ENCODE data around the gene ST6GAL1.

ST6GAL1 gene

GRCh38 chr3:187064210-187065115 is 134.1 kb downstream of the ST6GAL1 start:
- Histone ChIP-seq H4K20me1 (ENCODE audit: insufficient read depth, low read length) (no peaks in the 10 kb centered on the region), H3K4me1 (ENCODE audit: insufficient read depth, low read length) (no peaks in the 10 kb centered on the region), H3K27me3 (ENCODE audit: insufficient read depth, low read length, poor library complexity) (no peaks in the 10 kb centered on the region), H2AFZ (ENCODE audit: low read depth, low read length) (no peak overlapping the region), H3K79me2 (ENCODE audit: insufficient read depth, low read length) (no peaks in the 10 kb centered on the region), H3K4me3 (ENCODE audit: low read depth in 1 of 2, low read length in 2 of 2) (no peak overlapping the region), H3K27ac (ENCODE audit: low read length) (no peak overlapping the region), H3K4me2 (ENCODE audit: insufficient read depth, low read length) (no peak overlapping the region), H3K9ac (ENCODE audit: low read depth, low read length) (no peak overlapping the region), H3K36me3 (ENCODE audit: insufficient read depth, low read length) (no peaks in the 10 kb centered on the region), H3K9me3 (ENCODE audit: insufficient read depth, low read length, severe bottlenecking) (no peaks in the 10 kb centered on the region)
- TF ChIP-seq CTCF (IDR thresholded peaks at IDR 0.05; ENCODE audit: borderline replicate concordance, extremely low read depth, low read length, poor library complexity, severe bottlenecking) = no peak
- ATAC-seq (ENCODE audit: insufficient read depth, low read depth) (no peak), DNase-seq (no peak)

- Histone ChIP-seq H3K27ac (ENCODE audit: low read length) (no peak overlapping the region), H3K9me3 (ENCODE audit: insufficient read depth, low read length, severe bottlenecking) (no peaks in the 10 kb centered on the region), H3K79me2 (ENCODE audit: insufficient read depth, low read length) (no peaks in the 10 kb centered on the region), H3K9ac (ENCODE audit: low read depth, low read length) (no peak overlapping the region), H4K20me1 (ENCODE audit: insufficient read depth, low read length) (no peaks in the 10 kb centered on the region), H3K36me3 (ENCODE audit: insufficient read depth, low read length) (no peaks in the 10 kb centered on the region), H3K4me3 (ENCODE audit: low read depth in 1 of 2, low read length in 2 of 2) (no peak overlapping the region), H3K4me2 (ENCODE audit: insufficient read depth, low read length) (no peak overlapping the region), H3K4me1 (ENCODE audit: insufficient read depth, low read length) (no peaks in the 10 kb centered on the region), H2AFZ (ENCODE audit: low read depth, low read length) (no peak overlapping the region), H3K27me3 (ENCODE audit: insufficient read depth, low read length, poor library complexity) (no peaks in the 10 kb centered on the region)
- ATAC-seq (ENCODE audit: insufficient read depth, low read depth) = 0 out of 3 replicates have a peak, but pooled peaks have one; percentile 44
- TF ChIP-seq EZH2 (IDR thresholded peaks at IDR 0.05; ENCODE audit: borderline replicate concordance, low read depth, low read length, severe bottlenecking) (no peak), CTCF (IDR thresholded peaks at IDR 0.05; ENCODE audit: borderline replicate concordance, extremely low read depth, low read length, poor library complexity, severe bottlenecking) (peak; percentile 15)
- DNase-seq = no peak
These were observed 136.1 kb downstream of the ST6GAL1 start for GRCh38 chr3:187066228-187066995.

GRCh38 chr3:187068787-187069186 is 138.5 kb downstream of the ST6GAL1 start:
- ATAC-seq (ENCODE audit: insufficient read depth, low read depth) (no peak), DNase-seq (no peak)
- H3K9ac ChIP-seq (ENCODE audit: low read depth, low read length) = no peak overlapping the region
- no peak overlapping the region for H3K27ac ChIP-seq (ENCODE audit: low read length)
- H3K36me3 ChIP-seq (ENCODE audit: insufficient read depth, low read length) = no peaks in the 10 kb centered on the region
- TF ChIP-seq CTCF (IDR thresholded peaks at IDR 0.05; ENCODE audit: borderline replicate concordance, extremely low read depth, low read length, poor library complexity, severe bottlenecking) = no peak
- no peak for TF ChIP-seq EZH2 (IDR thresholded peaks at IDR 0.05; ENCODE audit: borderline replicate concordance, low read depth, low read length, severe bottlenecking)
- no peak overlapping the region for H3K4me3 ChIP-seq (ENCODE audit: low read depth in 1 of 2, low read length in 2 of 2)
- no peaks in the 10 kb centered on the region for H3K79me2 ChIP-seq (ENCODE audit: insufficient read depth, low read length)
- H3K4me1 ChIP-seq (ENCODE audit: insufficient read depth, low read length) = no peaks in the 10 kb centered on the region
- H3K9me3 ChIP-seq (ENCODE audit: insufficient read depth, low read length, severe bottlenecking) = no peaks in the 10 kb centered on the region
- H4K20me1 ChIP-seq (ENCODE audit: insufficient read depth, low read length) = no peaks in the 10 kb centered on the region
- no peaks in the 10 kb centered on the region for H3K27me3 ChIP-seq (ENCODE audit: insufficient read depth, low read length, poor library complexity)
- H2AFZ ChIP-seq (ENCODE audit: low read depth, low read length) = no peak overlapping the region
- H3K4me2 ChIP-seq (ENCODE audit: insufficient read depth, low read length) = no peak overlapping the region

All from DND-41 (cell line).